Fibroblast of the aortic adventitia (primary cell): ENCODE data around the gene GIPC1. TPM values are rescaled to one million over a fixed set of nuclear protein-coding genes. Genes with fewer than 3 reads are reported as not detected.

Experiments used
- DNase-seq: peaks from one replicate; pipeline ENCODE4 v3.0.0-alpha.2; 2010; ENCODE audit warnings: low read depth
- H3K4me3 ChIP-seq: 2 replicates; pipeline ENCODE4 v1.5.1; 2011; ENCODE audit warnings: low read depth, mild to moderate bottlenecking, control low read depth, low read length, moderate library complexity
- CTCF ChIP-seq: IDR thresholded peaks from 2 replicates; pipeline ENCODE4 v1.5.1; 2011; ENCODE audit warnings: mild to moderate bottlenecking, low read length, control low read depth, inconsistent platforms; ENCODE audit not compliant: insufficient read depth
- total RNA-seq: library from RNA; depleted of rRNA; stranded (reverse); fragments of >200 nt; gene quantifications from 2 replicates; pipeline ENCODE4 v1.2.3, GENCODE V29; 2012; ENCODE audit warnings: low replicate concordance

Gene GIPC1
- total RNA-seq, 1 donor = 93.5 TPM

DNA sequence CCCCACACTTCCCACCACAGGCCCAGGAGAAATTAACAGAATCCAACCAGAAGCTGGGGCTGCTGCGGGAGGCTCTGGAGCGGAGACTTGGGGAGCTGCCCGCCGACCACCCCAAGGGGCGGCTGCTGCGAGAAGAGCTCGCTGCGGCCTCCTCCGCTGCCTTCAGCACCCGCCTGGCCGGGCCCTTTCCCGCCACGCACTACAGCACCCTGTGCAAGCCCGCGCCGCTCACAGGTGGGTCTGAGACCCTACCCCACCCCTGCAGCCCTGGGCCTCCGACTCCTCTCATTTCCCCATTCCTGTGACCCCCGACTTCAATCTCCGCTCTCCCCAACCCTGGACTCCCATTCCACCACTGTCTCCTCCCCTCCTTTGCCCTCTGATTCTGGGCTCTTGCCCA, 45.1 kb downstream of the GIPC1 start:
- no peak for DNase-seq
- TF ChIP-seq CTCF = no peak
- no peak overlapping the region for H3K4me3 ChIP-seq

- no peak overlapping the region for H3K4me3 ChIP-seq
- no peak for DNase-seq
- TF ChIP-seq CTCF = no peak
Measured at GRCh38 chr19:14450168-14450874, 45.6 kb downstream of the GIPC1 start.

DNA sequence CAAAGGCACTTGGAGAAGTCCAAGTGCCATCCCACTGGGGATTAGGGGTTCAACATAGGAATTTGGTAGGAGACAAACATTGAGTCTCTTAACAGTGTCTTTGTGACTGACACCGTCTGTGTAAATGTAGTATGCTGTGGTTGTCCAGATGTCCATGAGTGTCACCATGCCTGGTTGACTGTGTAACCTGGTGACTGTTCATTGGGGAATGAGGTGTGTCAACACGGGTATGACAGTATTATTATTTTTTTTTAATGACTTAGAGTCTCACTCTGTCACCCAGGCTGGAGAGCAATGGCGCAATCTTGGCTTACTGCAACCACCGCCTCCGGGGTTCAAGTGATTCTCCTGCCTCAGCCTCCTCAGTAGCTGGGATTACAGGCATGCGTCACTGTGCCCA, 46.6 kb downstream of the GIPC1 start:
- no peak for TF ChIP-seq CTCF
- no peak for DNase-seq
- H3K4me3 ChIP-seq = no peak overlapping the region

- no peak overlapping the region for H3K4me3 ChIP-seq
- TF ChIP-seq CTCF = no peak
Measured at GRCh38 chr19:14446336-14447036, 49.4 kb downstream of the GIPC1 start.

DNA sequence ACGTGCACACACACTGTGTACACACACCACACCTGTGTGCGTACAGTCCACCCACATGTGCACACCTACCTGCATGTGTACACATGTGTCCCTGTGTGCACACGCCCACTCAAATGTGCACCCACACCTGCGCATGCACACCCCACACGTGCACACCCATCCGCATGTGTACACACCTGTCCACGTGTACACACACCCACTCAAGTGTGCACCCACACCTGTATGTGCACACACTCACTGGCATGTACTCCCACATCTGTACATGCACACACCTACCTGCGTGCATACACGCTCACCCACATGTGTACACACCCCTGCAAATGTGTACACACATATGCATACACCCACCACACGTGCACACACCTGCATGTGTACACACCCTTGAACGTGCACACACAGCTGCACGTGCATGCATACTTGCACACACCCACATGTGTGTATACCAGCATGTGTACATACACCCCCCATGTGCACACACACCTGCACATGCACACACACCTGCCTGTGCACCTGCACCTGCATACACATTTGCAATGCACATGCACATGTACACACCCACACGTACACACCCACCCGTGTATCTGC, 52.2 kb downstream of the GIPC1 start:
- TF ChIP-seq CTCF = no peak
- DNase-seq = no peak
- no peak overlapping the region for H3K4me3 ChIP-seq

More at GRCh38 chr19:14446336-14447036, 49.4 kb downstream of the GIPC1 start:
- no peak for DNase-seq

GRCh38 chr19:14442891-14443631, 52.9 kb downstream of the GIPC1 start:
- no peak for TF ChIP-seq CTCF
- DNase-seq = no peak
- H3K4me3 ChIP-seq = no peak overlapping the region
